NCI-H345 treated with DMSO at 0.1 percent for 48 hours (cell line): Measurements from ENCODE around the gene KLHL14.
"Not testable (repeated sequence)": the region's sequence is repeated elsewhere in the genome, so short reads cannot be mapped to it uniquely, and the experiment has no call there.

Experiments used
- DNase-seq: peaks from one replicate; lab custom pipeline; 2025; ENCODE audit not compliant: unreplicated experiment; lab: John Stamatoyannopoulos, UW

KLHL14 gene

DNA sequence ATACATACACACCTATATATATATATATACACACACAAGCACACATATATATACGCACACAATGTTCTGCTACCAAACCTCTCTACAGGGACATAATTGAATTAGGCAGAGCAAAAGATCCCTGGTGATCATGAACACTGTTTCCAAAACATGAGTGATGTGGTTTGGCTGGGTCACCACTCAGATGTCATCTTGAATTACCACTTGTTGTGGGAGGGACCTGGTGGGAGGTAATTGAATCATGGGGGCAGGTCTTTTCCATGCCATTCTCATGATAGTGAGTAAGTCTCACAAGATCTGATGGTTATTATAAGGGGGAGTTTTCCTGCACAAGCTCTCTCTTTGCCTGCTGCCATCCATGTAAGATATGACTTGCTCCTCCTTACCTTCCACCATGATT is 135.2 kb downstream of the KLHL14 start:
- not testable (repeated sequence) for DNase-seq

DNA sequence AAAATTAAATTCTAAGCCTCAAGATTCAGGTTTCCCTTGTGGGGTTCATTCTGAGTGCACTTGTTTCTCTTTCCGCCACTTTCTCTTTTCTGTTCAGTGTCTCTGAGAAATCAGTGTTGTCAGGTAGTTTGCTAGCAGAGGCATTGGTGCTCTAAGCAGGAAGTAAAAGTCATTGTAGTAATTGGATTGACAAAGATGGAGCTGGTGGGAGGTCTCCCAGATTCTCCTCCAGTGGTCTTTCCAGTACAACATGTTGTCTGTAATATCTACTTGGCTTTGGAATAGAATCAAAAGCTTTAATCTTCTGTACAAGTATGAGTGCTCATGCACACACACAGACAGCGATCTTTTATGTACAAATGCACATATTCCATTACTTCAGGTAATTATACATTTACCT is 135.6 kb downstream of the KLHL14 start:
- DNase-seq = no peak

DNA sequence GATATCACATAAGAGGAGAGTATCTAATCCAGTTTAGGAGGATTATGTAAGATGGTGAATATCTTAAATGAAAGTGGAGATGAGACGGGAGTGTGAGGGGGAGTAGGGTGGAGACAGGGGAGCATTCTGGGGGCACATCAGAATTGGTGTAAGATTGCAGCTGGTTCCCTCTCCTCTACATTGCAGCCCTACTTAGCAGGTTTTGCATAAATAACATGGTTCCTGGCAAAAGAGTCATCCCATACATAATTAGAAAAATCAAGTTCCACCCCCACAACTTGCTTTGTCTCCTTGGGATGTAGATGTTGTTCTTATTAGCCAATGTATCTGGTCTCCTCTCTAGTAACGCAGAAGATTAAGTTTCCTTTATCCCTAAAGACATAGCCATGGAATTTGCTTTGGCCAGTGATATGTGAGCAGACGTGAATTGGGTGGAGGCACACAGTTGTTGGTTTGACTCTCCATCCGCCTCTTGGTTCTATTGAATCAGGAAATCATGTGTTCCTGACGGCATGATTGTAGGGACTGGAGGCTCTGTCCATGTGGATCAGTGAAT is 137.9 kb downstream of the KLHL14 start:
- no peak for DNase-seq

DNA sequence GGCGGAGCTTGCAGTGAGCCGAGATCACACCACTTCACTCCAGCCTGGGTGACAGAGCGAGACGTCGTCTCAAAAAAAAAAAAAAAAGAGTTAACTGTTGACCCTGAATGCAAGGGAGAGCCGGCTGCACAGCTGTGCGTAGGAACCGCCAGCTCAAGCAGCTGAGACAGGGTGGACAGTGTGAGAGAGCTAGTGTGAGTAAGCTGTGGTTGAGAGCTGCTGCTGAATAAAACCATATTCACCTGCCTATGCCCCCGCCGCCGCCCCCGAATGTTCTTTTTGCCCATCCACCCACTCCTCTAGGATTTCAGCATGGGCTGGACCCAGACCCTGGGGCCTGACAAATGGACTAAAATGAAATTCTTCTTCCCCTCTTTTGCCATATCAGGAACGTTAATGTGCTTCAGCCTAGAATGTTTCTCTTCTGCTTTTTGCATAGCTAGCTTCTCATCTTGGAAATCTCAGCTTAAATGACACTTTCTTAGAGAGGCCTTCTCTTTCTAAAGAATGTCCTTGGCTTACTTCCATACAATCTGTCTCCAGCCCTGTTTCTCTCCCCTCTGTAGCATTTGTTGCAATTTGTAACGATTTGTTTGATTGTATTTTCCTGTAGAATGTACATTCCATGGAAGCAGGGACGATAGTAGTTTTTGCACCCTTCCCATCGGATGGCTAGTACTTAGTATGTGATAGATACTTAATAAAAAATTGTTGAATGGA is 142.7 kb downstream of the KLHL14 start:
- no peak for DNase-seq

DNA sequence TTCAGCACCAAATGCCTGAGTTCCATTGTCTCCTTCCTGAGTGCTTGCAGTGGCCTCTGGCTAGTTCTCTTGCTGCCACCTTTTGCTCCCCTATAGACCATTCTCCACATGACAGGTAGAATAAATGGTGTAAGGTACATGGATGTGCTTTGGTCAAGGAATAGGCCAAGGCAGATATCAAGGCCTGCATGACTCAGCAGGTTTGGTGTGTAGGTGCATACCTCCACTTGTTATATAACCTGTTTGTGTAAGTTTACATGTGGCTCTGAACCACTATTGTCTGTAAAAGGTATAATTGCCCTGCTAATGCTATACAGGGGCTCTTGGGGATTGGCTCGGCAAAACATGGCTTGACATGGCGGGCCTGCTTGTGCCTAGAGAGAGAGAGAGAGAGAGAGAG is 143.5 kb downstream of the KLHL14 start:
- DNase-seq = no peak

DNA sequence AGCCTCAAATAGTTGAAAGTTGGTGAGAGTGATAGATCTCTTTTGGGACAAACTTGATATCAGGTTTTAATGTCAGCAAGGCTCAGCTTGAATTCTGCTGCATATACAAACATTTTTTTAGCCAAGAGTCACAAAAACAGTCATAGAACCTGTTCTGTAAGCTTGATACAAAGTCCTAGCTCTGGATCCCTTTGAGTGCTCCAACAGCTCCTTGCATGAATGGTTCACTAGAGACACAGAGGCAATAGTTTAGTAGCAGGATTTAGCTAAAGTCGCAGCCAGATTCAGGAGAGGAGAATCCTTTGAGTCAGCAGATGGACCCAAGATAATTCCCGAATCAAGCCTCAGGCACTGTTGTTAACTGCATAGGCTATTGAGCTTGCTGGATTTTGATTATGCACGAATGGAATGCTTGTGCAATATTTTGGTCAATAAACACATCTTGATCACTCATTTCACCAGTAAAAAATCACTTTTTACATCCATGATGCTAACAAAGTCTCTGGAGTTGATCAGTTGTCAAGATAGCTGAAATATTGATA is 148.6 kb downstream of the KLHL14 start:
- no peak for DNase-seq

DNA sequence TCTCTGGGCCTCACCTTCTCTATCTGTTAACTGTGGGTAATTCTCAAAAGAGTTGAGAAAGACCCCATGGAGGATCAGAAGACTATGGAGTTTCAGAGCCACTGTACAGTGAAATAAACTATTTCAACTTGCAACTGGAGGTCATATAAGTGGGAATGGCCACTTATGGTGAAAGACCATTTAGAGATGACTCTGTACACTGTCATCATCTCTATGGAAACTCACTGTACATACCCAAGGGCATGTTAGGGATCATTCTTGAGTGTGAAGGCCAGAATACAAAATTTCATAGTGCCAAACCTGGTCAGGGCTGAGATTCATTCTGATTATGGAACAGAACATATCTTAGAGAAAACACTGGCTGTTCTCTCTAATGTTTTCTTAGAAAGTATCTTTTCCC is 149.3 kb downstream of the KLHL14 start:
- no peak for DNase-seq
